HEK293 (cell line): ENCODE results near the gene PYGM.

ENCODE experiments used
- CTCF ChIA-PET: fragments of 350-600 bp; formaldehyde crosslinking; extraction: SDS; loops from one replicate; lab custom pipeline; 2021; ENCODE audit warnings: antibody characterized with exemption; lab: Yijun Ruan, JAX
- POLR2A ChIA-PET: fragments of 300-600 bp; formaldehyde crosslinking; extraction: SDS; loops from one replicate; lab custom pipeline; 2020; ENCODE audit warnings: antibody characterized with exemption, inconsistent platforms; lab: Yijun Ruan, JAX
- H3K27ac ChIP-seq: fragments of 200-500 bp; sonication (Bioruptor generic); 2 replicates; pipeline ENCODE4 v1.5.1; 2014; ENCODE audit warnings: low read depth, low read length, control low read depth, inconsistent platforms; ENCODE audit errors: extremely low read depth
- H3K36me3 ChIP-seq, 2 experiments: fragments of 200-500 bp in 1 of 2; sonication (Bioruptor generic) in 1 of 2; 1 replicate in 1 of 2; 2 replicates in 1 of 2; pipeline ENCODE4 v1.5.1; 2014 to 2017; ENCODE audit warnings: inconsistent platforms in 2 of 2, low read length in 2 of 2; ENCODE audit not compliant: control insufficient read depth in 2 of 2, insufficient read depth in 1 of 2
- H3K4me1 ChIP-seq: fragments of 200-500 bp; sonication (Bioruptor generic); 2 replicates; pipeline ENCODE4 v1.5.1; 2014; ENCODE audit warnings: mild to moderate bottlenecking, low read length, inconsistent platforms; ENCODE audit not compliant: control insufficient read depth, insufficient read depth
- H3K4me3 ChIP-seq: 2 replicates; pipeline ENCODE4 v1.5.1; 2011; ENCODE audit warnings: low read depth, mild to moderate bottlenecking, control low read depth, low read length, moderate library complexity
- H3K9me3 ChIP-seq: fragments of 200-500 bp; sonication (Bioruptor generic); 2 replicates; pipeline ENCODE4 v1.5.1; 2014; ENCODE audit warnings: low read depth, low read length, inconsistent platforms; ENCODE audit not compliant: control insufficient read depth, insufficient read depth
- GLIS1 ChIP-seq: fragments of 450-650 bp; formaldehyde crosslinking; IDR thresholded peaks from 2 replicates; pipeline ENCODE4 v1.5.1; 2016; ENCODE audit warnings: missing biosample characterization, missing genetic modification characterization
- GLIS2 ChIP-seq: fragments of 450-650 bp; formaldehyde crosslinking; IDR thresholded peaks from 2 replicates; pipeline ENCODE4 v1.5.1; 2016; ENCODE audit warnings: missing biosample characterization, missing genetic modification characterization
- HOXC10 ChIP-seq: sonication (generic); formaldehyde crosslinking; IDR thresholded peaks from 2 replicates; pipeline ENCODE4 v1.8.1; 2023; ENCODE audit warnings: mild to moderate bottlenecking, missing genetic modification reagents
- IKZF3 ChIP-seq: fragments of 450-650 bp; IDR thresholded peaks from 2 replicates; pipeline ENCODE4 v1.5.0; 2018; ENCODE audit warnings: missing biosample characterization, mild to moderate bottlenecking, missing genetic modification characterization, moderate library complexity
- KLF1 ChIP-seq: fragments of 450-650 bp; formaldehyde crosslinking; IDR thresholded peaks from 2 replicates; pipeline ENCODE4 v1.5.1; 2016; ENCODE audit warnings: missing biosample characterization, missing genetic modification characterization
- KLF10 ChIP-seq: fragments of 450-650 bp; IDR thresholded peaks from 2 replicates; pipeline ENCODE4 v1.5.1; 2018; ENCODE audit warnings: missing biosample characterization, mild to moderate bottlenecking, missing genetic modification characterization
- ZBTB20 ChIP-seq: fragments of 450-650 bp; formaldehyde crosslinking; IDR thresholded peaks from 2 replicates; pipeline ENCODE4 v1.5.1; 2016; ENCODE audit warnings: missing biosample characterization, missing genetic modification characterization
- ZBTB7A ChIP-seq: fragments of 450-650 bp; formaldehyde crosslinking; IDR thresholded peaks from 2 replicates; pipeline ENCODE4 v1.5.1; 2016; ENCODE audit warnings: low read depth, missing biosample characterization, missing genetic modification characterization
- ZBTB8A ChIP-seq: fragments of 450-650 bp; formaldehyde crosslinking; IDR thresholded peaks from 2 replicates; pipeline ENCODE4 v1.5.1; 2016; ENCODE audit warnings: missing biosample characterization, missing genetic modification characterization
- ZFHX2 ChIP-seq: fragments of 450-650 bp; formaldehyde crosslinking; conservative IDR thresholded peaks from 2 replicates; pipeline ENCODE4 v1.5.1; 2016; ENCODE audit warnings: missing biosample characterization, missing genetic modification characterization
- ZIC2 ChIP-seq: fragments of 450-650 bp; formaldehyde crosslinking; IDR thresholded peaks from 2 replicates; pipeline ENCODE4 v1.5.1; 2016; ENCODE audit warnings: missing biosample characterization, missing genetic modification characterization
- ZNF121 ChIP-seq: fragments of 450-650 bp; formaldehyde crosslinking; IDR thresholded peaks from 2 replicates; pipeline ENCODE4 v1.5.1; 2016; ENCODE audit warnings: missing biosample characterization, missing genetic modification characterization
- ZNF155 ChIP-seq: fragments of 450-650 bp; formaldehyde crosslinking; IDR thresholded peaks from 2 replicates; pipeline ENCODE4 v1.5.1; 2016; ENCODE audit warnings: missing biosample characterization, missing genetic modification characterization
- ZNF175 ChIP-seq: fragments of 450-650 bp; formaldehyde crosslinking; IDR thresholded peaks from 2 replicates; pipeline ENCODE4 v1.5.1; 2016; ENCODE audit warnings: missing biosample characterization, missing genetic modification characterization
- ZNF19 ChIP-seq: fragments of 450-650 bp; formaldehyde crosslinking; IDR thresholded peaks from 2 replicates; pipeline ENCODE4; 2016; ENCODE audit warnings: missing biosample characterization, missing genetic modification characterization, low read depth
- ZNF214 ChIP-seq: fragments of 450-650 bp; formaldehyde crosslinking; IDR thresholded peaks from 2 replicates; pipeline ENCODE4 v1.5.1; 2017; ENCODE audit warnings: missing biosample characterization, mild to moderate bottlenecking, missing genetic modification characterization, borderline replicate concordance
- ZNF335 ChIP-seq: fragments of 450-650 bp; formaldehyde crosslinking; conservative IDR thresholded peaks from 2 replicates; pipeline ENCODE4 v1.5.1; 2016; ENCODE audit warnings: missing biosample characterization, missing genetic modification characterization
- ZNF544 ChIP-seq: fragments of 450-650 bp; formaldehyde crosslinking; IDR thresholded peaks from 2 replicates; pipeline ENCODE4 v1.5.0; 2017; ENCODE audit warnings: missing biosample characterization, missing genetic modification characterization
- ZNF548 ChIP-seq: fragments of 450-650 bp; formaldehyde crosslinking; IDR thresholded peaks from 2 replicates; pipeline ENCODE4 v1.5.1; 2016; ENCODE audit warnings: missing biosample characterization, missing genetic modification characterization
- ZNF560 ChIP-seq: fragments of 450-650 bp; formaldehyde crosslinking; IDR thresholded peaks from 2 replicates; pipeline ENCODE4 v1.5.1; 2017; ENCODE audit warnings: missing biosample characterization, missing genetic modification characterization, borderline replicate concordance
- ZNF561 ChIP-seq: fragments of 450-650 bp; IDR thresholded peaks from 2 replicates; pipeline ENCODE4 v1.5.1; 2018; ENCODE audit warnings: missing biosample characterization, missing genetic modification characterization, borderline replicate concordance
- ZNF677 ChIP-seq: fragments of 450-650 bp; IDR thresholded peaks from 2 replicates; pipeline ENCODE4 v1.5.0; 2018; ENCODE audit warnings: missing biosample characterization, mild to moderate bottlenecking, missing genetic modification characterization, moderate library complexity
- ZXDB ChIP-seq: fragments of 450-650 bp; formaldehyde crosslinking; IDR thresholded peaks from 2 replicates; pipeline ENCODE4 v1.5.1; 2016; ENCODE audit warnings: missing biosample characterization, missing genetic modification characterization
- TF ChIP-seq, protein P1 (sequence below): fragments of 450-650 bp; formaldehyde crosslinking; IDR thresholded peaks from 2 replicates; pipeline ENCODE4 v1.5.1; 2016; ENCODE audit warnings: missing biosample characterization, missing genetic modification characterization
- TF ChIP-seq, protein P2 (sequence below): fragments of 450-650 bp; formaldehyde crosslinking; IDR thresholded peaks from 2 replicates; pipeline ENCODE4 v1.5.1; 2016; ENCODE audit warnings: missing biosample characterization, missing genetic modification characterization
- TF ChIP-seq, protein P3 (sequence below): fragments of 450-650 bp; formaldehyde crosslinking; conservative IDR thresholded peaks from 2 replicates; pipeline ENCODE4 v1.5.1; 2016; ENCODE audit warnings: low read depth, missing biosample characterization, missing genetic modification characterization

The PYGM gene

DNA sequence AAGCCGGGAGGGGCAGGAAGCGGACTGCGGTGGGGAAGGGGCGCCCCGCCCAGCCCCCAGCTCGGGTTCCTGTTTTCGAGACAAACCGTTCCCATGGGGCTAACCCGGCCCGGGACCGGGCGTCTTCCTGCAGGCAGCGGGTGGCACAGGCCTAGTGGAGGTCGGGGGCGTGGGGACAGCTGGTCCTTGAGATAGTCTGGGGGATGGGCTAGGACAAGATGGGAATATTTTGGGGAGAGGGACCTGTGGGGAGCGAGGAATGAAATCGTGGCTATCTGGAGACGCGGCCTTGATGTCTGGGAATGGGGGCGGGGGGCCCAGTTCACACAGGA lies 14.6 kb downstream of the PYGM start:
- no peak overlapping the region; the same call in 1 of the 2 replicates for H3K27ac ChIP-seq
- POLR2A ChIA-PET, result interaction anchor here (0.5 to 2.1 kb wide), 4 partner anchors 15 to 582 kb away, joined by 3 to 8 read pairs (median 4); partner anchors contain the start of genes PYGM and SF1
- H3K4me3 ChIP-seq, result peak overlapping the region; percentile 17; the same call in 1 of the 2 replicates
- no peaks in the 10 kb centered on the region for H3K36me3 ChIP-seq
- TF ChIP-seq ZNF175 (tag by site-specific recombination), result no peak
- TF ChIP-seq, protein P1, sequence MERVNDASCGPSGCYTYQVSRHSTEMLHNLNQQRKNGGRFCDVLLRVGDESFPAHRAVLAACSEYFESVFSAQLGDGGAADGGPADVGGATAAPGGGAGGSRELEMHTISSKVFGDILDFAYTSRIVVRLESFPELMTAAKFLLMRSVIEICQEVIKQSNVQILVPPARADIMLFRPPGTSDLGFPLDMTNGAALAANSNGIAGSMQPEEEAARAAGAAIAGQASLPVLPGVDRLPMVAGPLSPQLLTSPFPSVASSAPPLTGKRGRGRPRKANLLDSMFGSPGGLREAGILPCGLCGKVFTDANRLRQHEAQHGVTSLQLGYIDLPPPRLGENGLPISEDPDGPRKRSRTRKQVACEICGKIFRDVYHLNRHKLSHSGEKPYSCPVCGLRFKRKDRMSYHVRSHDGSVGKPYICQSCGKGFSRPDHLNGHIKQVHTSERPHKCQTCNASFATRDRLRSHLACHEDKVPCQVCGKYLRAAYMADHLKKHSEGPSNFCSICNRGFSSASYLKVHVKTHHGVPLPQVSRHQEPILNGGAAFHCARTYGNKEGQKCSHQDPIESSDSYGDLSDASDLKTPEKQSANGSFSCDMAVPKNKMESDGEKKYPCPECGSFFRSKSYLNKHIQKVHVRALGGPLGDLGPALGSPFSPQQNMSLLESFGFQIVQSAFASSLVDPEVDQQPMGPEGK (tag by site-specific recombination), result peak; percentile 70
- no peak for TF ChIP-seq ZNF544 (tag by site-specific recombination)
- TF ChIP-seq KLF10 (tag by site-specific recombination), result no peak
- TF ChIP-seq HOXC10, result no peak
- TF ChIP-seq ZBTB7A (tag by site-specific recombination), result no peak
- TF ChIP-seq ZFHX2, result peak; percentile 34
- peak; percentile 26; the same call in 1 of the 2 replicates for TF ChIP-seq GLIS1 (tag by site-specific recombination)
- TF ChIP-seq ZNF155, result no peak
- no peak for TF ChIP-seq ZXDB (tag by site-specific recombination)
- 0 out of 2 replicates have a peak, but pooled peaks have one; percentile 29 for TF ChIP-seq ZIC2 (tag by site-specific recombination)
- TF ChIP-seq ZNF548 (tag by site-specific recombination), result no peak
- TF ChIP-seq ZNF214 (tag by site-specific recombination), result no peak
- TF ChIP-seq ZNF19 (tag by site-specific recombination), result no peak
- TF ChIP-seq ZNF560, result no peak
- no peak for TF ChIP-seq ZNF121
- TF ChIP-seq ZBTB8A, result peak; percentile 34; the same call in 1 of the 2 replicates
- TF ChIP-seq ZNF677 (tag by site-specific recombination), result no peak
- TF ChIP-seq ZNF335 (tag by site-specific recombination), result peak; percentile 34
- peak; percentile 92 for TF ChIP-seq KLF1
- TF ChIP-seq ZBTB20 (tag by site-specific recombination), result peak; percentile 46; the same call in 1 of the 2 replicates
- TF ChIP-seq, protein P2, sequence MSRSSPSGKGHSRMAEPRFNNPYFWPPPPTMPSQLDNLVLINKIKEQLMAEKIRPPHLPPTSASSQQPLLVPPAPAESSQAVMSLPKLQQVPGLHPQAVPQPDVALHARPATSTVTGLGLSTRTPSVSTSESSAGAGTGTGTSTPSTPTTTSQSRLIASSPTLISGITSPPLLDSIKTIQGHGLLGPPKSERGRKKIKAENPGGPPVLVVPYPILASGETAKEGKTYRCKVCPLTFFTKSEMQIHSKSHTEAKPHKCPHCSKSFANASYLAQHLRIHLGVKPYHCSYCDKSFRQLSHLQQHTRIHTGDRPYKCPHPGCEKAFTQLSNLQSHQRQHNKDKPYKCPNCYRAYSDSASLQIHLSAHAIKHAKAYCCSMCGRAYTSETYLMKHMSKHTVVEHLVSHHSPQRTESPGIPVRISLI, result no peak
- TF ChIP-seq GLIS2, result 0 out of 2 replicates have a peak, but pooled peaks have one; percentile 31
- TF ChIP-seq, protein P3, sequence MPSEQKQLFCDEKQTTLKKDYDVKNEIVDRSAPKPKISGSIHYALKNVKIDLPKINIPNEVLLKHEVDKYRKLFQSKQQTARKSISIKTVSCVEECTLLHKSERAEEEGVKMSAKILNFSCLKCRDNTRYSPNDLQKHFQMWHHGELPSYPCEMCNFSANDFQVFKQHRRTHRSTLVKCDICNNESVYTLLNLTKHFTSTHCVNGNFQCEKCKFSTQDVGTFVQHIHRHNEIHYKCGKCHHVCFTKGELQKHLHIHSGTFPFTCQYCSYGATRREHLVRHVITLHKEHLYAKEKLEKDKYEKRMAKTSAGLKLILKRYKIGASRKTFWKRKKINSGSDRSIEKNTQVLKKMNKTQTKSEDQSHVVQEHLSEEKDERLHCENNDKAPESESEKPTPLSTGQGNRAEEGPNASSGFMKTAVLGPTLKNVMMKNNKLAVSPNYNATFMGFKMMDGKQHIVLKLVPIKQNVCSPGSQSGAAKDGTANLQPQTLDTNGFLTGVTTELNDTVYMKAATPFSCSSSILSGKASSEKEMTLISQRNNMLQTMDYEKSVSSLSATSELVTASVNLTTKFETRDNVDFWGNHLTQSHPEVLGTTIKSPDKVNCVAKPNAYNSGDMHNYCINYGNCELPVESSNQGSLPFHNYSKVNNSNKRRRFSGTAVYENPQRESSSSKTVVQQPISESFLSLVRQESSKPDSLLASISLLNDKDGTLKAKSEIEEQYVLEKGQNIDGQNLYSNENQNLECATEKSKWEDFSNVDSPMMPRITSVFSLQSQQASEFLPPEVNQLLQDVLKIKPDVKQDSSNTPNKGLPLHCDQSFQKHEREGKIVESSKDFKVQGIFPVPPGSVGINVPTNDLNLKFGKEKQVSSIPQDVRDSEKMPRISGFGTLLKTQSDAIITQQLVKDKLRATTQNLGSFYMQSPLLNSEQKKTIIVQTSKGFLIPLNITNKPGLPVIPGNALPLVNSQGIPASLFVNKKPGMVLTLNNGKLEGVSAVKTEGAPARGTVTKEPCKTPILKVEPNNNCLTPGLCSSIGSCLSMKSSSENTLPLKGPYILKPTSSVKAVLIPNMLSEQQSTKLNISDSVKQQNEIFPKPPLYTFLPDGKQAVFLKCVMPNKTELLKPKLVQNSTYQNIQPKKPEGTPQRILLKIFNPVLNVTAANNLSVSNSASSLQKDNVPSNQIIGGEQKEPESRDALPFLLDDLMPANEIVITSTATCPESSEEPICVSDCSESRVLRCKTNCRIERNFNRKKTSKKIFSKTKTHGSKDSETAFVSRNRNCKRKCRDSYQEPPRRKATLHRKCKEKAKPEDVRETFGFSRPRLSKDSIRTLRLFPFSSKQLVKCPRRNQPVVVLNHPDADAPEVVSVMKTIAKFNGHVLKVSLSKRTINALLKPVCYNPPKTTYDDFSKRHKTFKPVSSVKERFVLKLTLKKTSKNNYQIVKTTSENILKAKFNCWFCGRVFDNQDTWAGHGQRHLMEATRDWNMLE (tag by site-specific recombination), result no peak
- TF ChIP-seq ZNF561 (tag by site-specific recombination), result no peak
- no peak for TF ChIP-seq IKZF3 (tag by site-specific recombination)
- TF ChIP-seq, all 188 proteins: peak for 9
- CTCF ChIA-PET, result interaction anchor here (0.5 to 3.9 kb wide), 4 partner anchors 12 to 401 kb away, joined by 3 to 22 read pairs (median 10); no protein-coding TSS in a partner anchor
- no peaks in the 10 kb centered on the region for H3K9me3 ChIP-seq
- no peaks in the 10 kb centered on the region for H3K4me1 ChIP-seq
